SU-DHL-6 (cell line): ENCODE measurements around the gene TUBB.

ENCODE experiments used
- H2AFZ ChIP-seq: fragments of 200-600 bp; sonication (generic); 2 replicates; pipeline ENCODE4 v1.6.1; 2014; ENCODE audit warnings: low read depth, mild to moderate bottlenecking, moderate library complexity, mixed read lengths, antibody characterized with exemption, low read length; ENCODE audit not compliant: severe bottlenecking
- H3F3A ChIP-seq: fragments of 200-600 bp; shearing (Covaris generic); 2 replicates; pipeline ENCODE4 v1.6.0; 2016; ENCODE audit warnings: antibody characterized with exemption, mild to moderate bottlenecking; ENCODE audit not compliant: insufficient read depth
- H3K27ac ChIP-seq: fragments of 200-600 bp; sonication (generic); 2 replicates; pipeline ENCODE4 v1.5.1; 2016; ENCODE audit warnings: low read depth, mild to moderate bottlenecking, low read length, moderate library complexity, mixed read lengths
- H3K27me3 ChIP-seq: fragments of 200-600 bp; sonication (generic), shearing (Covaris generic); 2 replicates; pipeline ENCODE4 v1.6.0; 2014; ENCODE audit warnings: mild to moderate bottlenecking, low read length
- H3K36me3 ChIP-seq: fragments of 200-600 bp; sonication (generic); 2 replicates; pipeline ENCODE4 v1.6.1; 2014; ENCODE audit warnings: mild to moderate bottlenecking, low read length, mixed read lengths
- H3K4me2 ChIP-seq: fragments of 300-600, 200-600 bp; shearing (Covaris generic), sonication (generic); 2 replicates; pipeline ENCODE4 v1.6.0; 2014; ENCODE audit warnings: low read length, low read depth, mild to moderate bottlenecking; ENCODE audit not compliant: poor library complexity, severe bottlenecking
- H3K4me3 ChIP-seq: fragments of 200-600 bp; sonication (generic); 2 replicates; pipeline ENCODE4 v1.5.1; 2014; ENCODE audit warnings: antibody characterized with exemption, low read length, mild to moderate bottlenecking, mixed read lengths; ENCODE audit not compliant: insufficient read depth, poor library complexity, severe bottlenecking
- H3K79me2 ChIP-seq: fragments of 200-600 bp; sonication (generic); 2 replicates; pipeline ENCODE4 v1.6.1; 2014; ENCODE audit warnings: mild to moderate bottlenecking, low read length, moderate library complexity; ENCODE audit not compliant: insufficient read depth
- H3K9ac ChIP-seq: fragments of 200-600 bp; sonication (generic); 2 replicates; pipeline ENCODE4 v1.7.0; 2014; ENCODE audit warnings: mild to moderate bottlenecking, low read length
- H3K9me2 ChIP-seq: fragments of 200-600 bp; sonication (generic); replicated peaks from 2 replicates; pipeline ENCODE4 v1.6.1; 2014; ENCODE audit warnings: low read length; ENCODE audit not compliant: insufficient read depth
- H3K9me3 ChIP-seq: fragments of 200-600 bp; sonication (generic); 2 replicates; pipeline ENCODE4 v1.6.1; 2014; ENCODE audit warnings: low read length, mixed read lengths; ENCODE audit not compliant: insufficient read depth
- H4K20me1 ChIP-seq: fragments of 200-600 bp; sonication (generic); 2 replicates; pipeline ENCODE4 v1.6.1; 2014; ENCODE audit warnings: low read depth, mild to moderate bottlenecking, antibody characterized with exemption, low read length, moderate library complexity, mixed read lengths
- CTCF ChIP-seq: fragments of 200-600 bp; sonication (generic); IDR thresholded peaks from one replicate; pipeline ENCODE4 v1.5.1; 2017; ENCODE audit warnings: antibody characterized with exemption, mild to moderate bottlenecking, low read length, moderate library complexity; ENCODE audit not compliant: insufficient read depth, poor library complexity, severe bottlenecking
- EZH2phosphoT487 ChIP-seq: fragments of 200-600 bp; sonication (generic), shearing (Covaris generic); conservative IDR thresholded peaks from 2 replicates; pipeline ENCODE4 v1.6.1; 2018; ENCODE audit warnings: mild to moderate bottlenecking, antibody characterized with exemption, low read length, moderate library complexity, mixed read lengths

TUBB gene

GRCh38 chr6:30688569-30688968, 31.6 kb upstream of the TUBB start:
- peak overlapping the region; percentile 94 for H3K27ac ChIP-seq
- H3K79me2 ChIP-seq = peaks cover 36% of the 10 kb centered on the region
- H4K20me1 ChIP-seq = no peaks in the 10 kb centered on the region
- no peaks in the 10 kb centered on the region for H3K9me3 ChIP-seq
- H3K36me3 ChIP-seq = no peaks in the 10 kb centered on the region
- TF ChIP-seq EZH2phosphoT487 = no peak
- TF ChIP-seq CTCF = peak; percentile 38
- H3K9me2 ChIP-seq = no peaks in the 10 kb centered on the region
- no peak overlapping the region for H2AFZ ChIP-seq
- no peaks in the 10 kb centered on the region for H3K27me3 ChIP-seq
- peaks cover 55% of the 10 kb centered on the region for H3F3A ChIP-seq
- H3K4me2 ChIP-seq = peak overlapping the region; percentile 92
- no peak overlapping the region for H3K4me3 ChIP-seq
- H3K9ac ChIP-seq = peak overlapping the region; percentile 82

GRCh38 chr6:30689022-30689865, 30.9 kb upstream of the TUBB start:
- TF ChIP-seq CTCF (no peak), EZH2phosphoT487 (no peak)
- Histone ChIP-seq H3F3A (peaks cover 48% of the 10 kb centered on the region), H3K9me2 (no peaks in the 10 kb centered on the region), H2AFZ (no peak overlapping the region), H3K36me3 (no peaks in the 10 kb centered on the region), H3K9me3 (no peaks in the 10 kb centered on the region), H3K27me3 (no peaks in the 10 kb centered on the region), H3K4me3 (peak overlapping the region; percentile 79), H4K20me1 (no peaks in the 10 kb centered on the region), H3K4me2 (peak overlapping the region; percentile 92), H3K9ac (peak overlapping the region; percentile 82), H3K27ac (peak overlapping the region; percentile 94), H3K79me2 (peaks cover 29% of the 10 kb centered on the region)

- H3K79me2 ChIP-seq = peaks cover 22% of the 10 kb centered on the region
- H3K4me2 ChIP-seq = peak overlapping the region; percentile 92
- no peaks in the 10 kb centered on the region for H3K27me3 ChIP-seq
- no peaks in the 10 kb centered on the region for H3K9me3 ChIP-seq
- H2AFZ ChIP-seq = no peak overlapping the region
- peaks cover 44% of the 10 kb centered on the region for H3F3A ChIP-seq
- H3K9me2 ChIP-seq = no peaks in the 10 kb centered on the region
- no peaks in the 10 kb centered on the region for H4K20me1 ChIP-seq
- H3K27ac ChIP-seq = peak overlapping the region; percentile 94
- peak overlapping the region; percentile 79 for H3K4me3 ChIP-seq
- TF ChIP-seq EZH2phosphoT487 (no peak), CTCF (no peak)
- peak overlapping the region; percentile 82 for H3K9ac ChIP-seq
- no peaks in the 10 kb centered on the region for H3K36me3 ChIP-seq
Observed at GRCh38 chr6:30689985-30690384, 30.2 kb upstream of the TUBB start.
